ENCODE data around the gene SMIM14. TPM values are rescaled to one million over a fixed set of nuclear protein-coding genes. Genes with fewer than 3 reads are reported as not detected.
"Not testable (repeated sequence)": the region's sequence is repeated elsewhere in the genome, so short reads cannot be mapped to it uniquely, and the experiment has no call there.

Gene SMIM14
- total and polyA plus RNA-seq, 2 donors = 36.4 to 45.2 TPM

DNA sequence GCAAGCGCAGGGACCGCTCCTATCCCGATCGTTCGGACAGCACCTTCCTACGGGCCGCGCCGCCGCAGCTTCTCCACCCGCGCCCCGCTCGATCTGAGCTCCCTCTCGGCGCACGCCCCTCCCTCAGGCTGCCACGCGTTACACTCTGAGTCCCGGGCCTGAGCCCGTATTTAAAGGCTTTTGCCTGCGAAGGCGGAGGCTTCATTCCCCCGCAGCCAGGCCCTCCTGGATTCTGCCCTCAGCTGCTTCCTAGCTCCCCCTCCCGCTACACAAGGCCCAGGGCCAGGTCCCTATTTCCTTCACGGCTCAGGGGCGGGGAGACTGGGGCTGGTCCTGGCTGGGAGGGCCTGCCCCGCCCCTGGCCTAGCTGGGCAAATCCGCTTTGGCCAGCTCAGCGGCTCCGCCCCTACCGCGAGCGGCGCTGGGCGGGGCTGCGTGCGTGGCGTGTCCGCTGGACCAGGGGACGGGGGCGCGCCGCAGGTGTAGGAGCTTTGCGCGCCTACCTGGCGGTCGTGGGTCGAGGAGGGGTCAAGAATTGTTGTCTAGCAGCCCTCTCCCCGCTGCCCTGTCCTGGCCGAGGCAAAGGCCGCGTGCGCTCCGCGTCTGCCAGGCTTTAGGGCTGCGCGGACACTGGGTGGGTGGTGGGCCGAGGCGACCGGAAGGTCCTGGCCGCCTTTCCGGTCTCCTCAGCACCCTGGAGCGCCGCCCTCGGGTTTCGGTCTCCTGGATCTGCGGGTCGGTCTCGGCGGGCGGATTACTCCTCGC is 111.2 kb downstream of the SMIM14 start, which contains the start of gene UGDH:
UGDH (minus strand) TSS at position 144 of the 765 bp plus-strand sequence. CDS start 5,927 bp downstream, outside the sequence.
- Histone ChIP-seq H3K4me3 (ENCODE audit: low read depth, low read length) (peak within 1 kb of the TSS; percentile 81), H3K4me1 (ENCODE audit: insufficient read depth) (no peaks in the 10 kb centered on the region), H3K27ac (ENCODE audit: low read depth) (peak within 1 kb of the TSS; percentile 98), H3K36me3 (ENCODE audit: insufficient read depth) (no peaks in the 10 kb centered on the region)
- WGBS = under 1% methylated on average over 73 of the region's 73 CpGs
- peak; percentile 97 for DNase-seq (ENCODE audit: extremely low spot score)

DNA sequence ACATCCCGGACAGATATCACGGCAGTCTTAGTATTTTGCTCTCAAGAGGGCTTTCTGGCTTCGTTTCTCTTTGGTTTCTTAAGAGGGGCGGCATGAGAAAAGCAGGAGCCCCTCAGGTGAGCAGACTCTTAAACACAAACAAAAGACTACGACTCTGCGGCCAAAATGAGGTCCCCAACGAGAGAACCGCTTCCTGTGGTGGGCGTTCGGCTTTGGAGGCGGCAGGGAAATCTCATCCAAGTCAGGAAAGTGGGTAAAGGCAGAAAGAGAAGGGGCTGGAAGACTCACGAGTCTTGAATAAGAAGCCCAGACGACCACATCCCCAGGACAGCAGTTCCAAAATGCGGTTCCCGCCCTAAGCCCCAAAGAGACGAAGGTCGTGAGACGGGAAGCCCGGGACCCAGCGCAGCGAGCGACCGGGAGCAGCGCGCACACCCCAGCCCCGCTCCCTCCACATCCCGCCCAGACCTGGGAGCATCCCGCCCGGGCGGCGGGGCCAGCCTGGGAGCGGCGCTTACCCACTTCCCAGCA is 111.8 kb downstream of the SMIM14 start:
- Histone ChIP-seq H3K27ac (ENCODE audit: low read depth) (peak overlapping the region; percentile 80), H3K4me3 (ENCODE audit: low read depth, low read length) (peak overlapping the region; percentile 81), H3K4me1 (ENCODE audit: insufficient read depth) (no peaks in the 10 kb centered on the region), H3K36me3 (ENCODE audit: insufficient read depth) (no peaks in the 10 kb centered on the region)
- under 1% methylated on average over 33 of the region's 33 CpGs for whole genome bisulfite sequencing
- no peak for DNase-seq (ENCODE audit: extremely low spot score)

DNA sequence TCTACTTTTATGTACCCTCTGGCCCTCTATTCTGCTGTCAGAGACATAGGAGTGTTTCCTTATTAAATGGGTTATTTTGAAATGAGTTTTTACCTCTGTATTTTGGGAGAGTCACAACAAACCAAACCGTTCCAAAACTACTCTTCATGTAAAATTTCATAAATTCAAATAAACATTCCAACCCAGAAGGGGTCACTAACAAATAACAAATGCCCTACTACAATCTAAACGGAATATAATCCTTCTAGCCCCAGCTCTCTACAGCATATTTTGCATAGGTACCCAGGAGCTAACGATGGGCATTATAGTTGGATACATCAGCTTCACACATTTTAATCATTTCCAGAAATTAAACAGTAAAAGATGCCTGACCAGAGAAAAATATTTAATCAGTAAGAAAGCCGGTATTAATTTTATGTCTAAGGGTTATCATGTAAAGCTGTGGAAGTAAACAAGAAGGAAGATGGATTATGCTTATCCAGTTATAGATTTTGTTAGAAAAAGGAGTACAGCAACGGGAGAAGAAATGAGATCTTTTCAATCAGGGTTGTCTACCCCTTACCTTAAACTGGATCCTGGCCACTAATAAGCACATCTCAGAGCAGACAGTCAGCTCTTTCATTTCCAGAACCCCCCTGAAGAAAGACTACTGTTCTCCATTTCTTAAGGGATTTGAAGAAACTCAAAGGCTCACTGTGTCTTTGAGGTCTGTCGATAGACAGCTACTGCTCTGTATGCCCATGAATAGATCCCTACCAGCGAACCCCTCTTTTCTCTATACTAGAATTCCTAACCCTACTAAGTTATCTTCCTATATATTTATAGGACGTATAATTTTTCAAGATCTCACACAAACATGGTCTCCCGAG is 112.6 kb downstream of the SMIM14 start:
- no peaks in the 10 kb centered on the region for H3K4me1 ChIP-seq (ENCODE audit: insufficient read depth)
- peak overlapping the region; percentile 81 for H3K4me3 ChIP-seq (ENCODE audit: low read depth, low read length)
- no peak overlapping the region for H3K27ac ChIP-seq (ENCODE audit: low read depth)
- no peaks in the 10 kb centered on the region for H3K36me3 ChIP-seq (ENCODE audit: insufficient read depth)
- 9% methylated on average over 9 of the region's 9 CpGs for WGBS
- no peak for DNase-seq (ENCODE audit: extremely low spot score)

- no peak for DNase-seq (ENCODE audit: extremely low spot score)
- Histone ChIP-seq H3K4me3 (ENCODE audit: low read depth, low read length) (no peak overlapping the region), H3K27ac (ENCODE audit: low read depth) (no peak overlapping the region), H3K36me3 (ENCODE audit: insufficient read depth) (no peaks in the 10 kb centered on the region), H3K4me1 (ENCODE audit: insufficient read depth) (no peaks in the 10 kb centered on the region)
- WGBS = 86% methylated on average over 7 of the region's 7 CpGs
Observed at GRCh38 chr4:39524161-39524957, 114.3 kb downstream of the SMIM14 start.

DNA sequence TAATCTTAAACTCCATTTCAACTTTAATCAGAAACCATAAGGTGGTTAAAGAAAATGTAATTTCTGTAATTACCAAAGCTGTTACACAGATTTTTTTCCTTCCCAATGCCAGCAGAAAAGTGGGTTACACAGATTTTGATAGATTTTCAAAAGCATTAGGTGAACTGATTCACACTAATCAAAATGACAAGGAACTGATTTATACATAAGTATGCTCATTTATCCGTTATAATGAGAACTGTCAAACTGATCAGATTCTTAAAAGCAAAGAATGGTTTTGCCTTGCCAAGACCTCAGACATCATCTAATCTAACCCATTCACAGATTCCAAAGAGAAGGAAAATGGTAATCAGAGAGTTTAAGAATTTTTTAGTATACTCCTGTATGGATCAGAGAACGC is 116.6 kb downstream of the SMIM14 start:
- 50% methylated on average over 2 of the region's 2 CpGs for whole genome bisulfite sequencing
- no peaks in the 10 kb centered on the region for H3K36me3 ChIP-seq (ENCODE audit: insufficient read depth)
- no peak for DNase-seq (ENCODE audit: extremely low spot score)
- no peak overlapping the region for H3K4me3 ChIP-seq (ENCODE audit: low read depth, low read length)
- no peaks in the 10 kb centered on the region for H3K4me1 ChIP-seq (ENCODE audit: insufficient read depth)
- no peak overlapping the region for H3K27ac ChIP-seq (ENCODE audit: low read depth)

DNA sequence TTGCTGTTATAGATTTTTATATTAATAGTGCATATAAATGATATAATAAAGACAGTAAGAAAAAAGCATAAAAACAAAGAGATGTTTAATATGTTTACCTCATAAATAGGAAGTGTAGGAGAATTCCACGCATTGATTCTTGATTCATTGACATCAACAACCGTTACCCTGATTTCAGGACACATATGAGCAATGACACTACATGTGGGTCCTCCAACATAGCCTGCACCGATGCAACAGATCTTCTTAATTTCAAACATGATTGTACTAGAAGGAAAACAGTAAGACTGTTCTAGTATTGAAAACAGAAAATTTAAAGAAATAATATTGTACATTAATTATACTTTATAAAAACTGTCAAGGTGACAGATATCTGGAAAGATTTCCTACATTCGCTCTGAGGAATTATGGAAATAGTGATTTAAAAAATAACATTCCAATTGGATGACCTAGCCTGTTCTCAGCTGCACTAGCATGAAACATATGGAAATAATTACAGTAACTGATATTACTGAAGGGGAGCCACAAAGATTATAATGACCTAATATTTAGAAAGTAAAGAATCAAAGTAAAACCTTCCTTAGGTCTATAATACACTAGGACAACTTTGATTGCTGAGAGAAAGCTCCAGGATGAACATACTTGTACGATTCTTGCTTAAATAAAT is 117.3 kb downstream of the SMIM14 start:
- H3K4me1 ChIP-seq (ENCODE audit: insufficient read depth) = no peaks in the 10 kb centered on the region
- no peak for DNase-seq (ENCODE audit: extremely low spot score)
- no peaks in the 10 kb centered on the region for H3K36me3 ChIP-seq (ENCODE audit: insufficient read depth)
- H3K27ac ChIP-seq (ENCODE audit: low read depth) = no peak overlapping the region
- 53% methylated on average over 5 of the region's 5 CpGs for WGBS
- H3K4me3 ChIP-seq (ENCODE audit: low read depth, low read length) = no peak overlapping the region

- 86% methylated on average over 6 of the region's 6 CpGs for WGBS
- Histone ChIP-seq H3K27ac (ENCODE audit: low read depth) (no peak overlapping the region), H3K4me3 (ENCODE audit: low read depth, low read length) (no peak overlapping the region), H3K36me3 (ENCODE audit: insufficient read depth) (no peaks in the 10 kb centered on the region), H3K4me1 (ENCODE audit: insufficient read depth) (no peaks in the 10 kb centered on the region)
- DNase-seq (ENCODE audit: extremely low spot score) = no peak
Observed at GRCh38 chr4:39518484-39518883, 120.2 kb downstream of the SMIM14 start.

GRCh38 chr4:39516407-39516966 is 122.2 kb downstream of the SMIM14 start:
- no peak overlapping the region for H3K27ac ChIP-seq (ENCODE audit: low read depth)
- 89% methylated on average over 2 of the region's 2 CpGs for WGBS
- no peaks in the 10 kb centered on the region for H3K4me1 ChIP-seq (ENCODE audit: insufficient read depth)
- no peaks in the 10 kb centered on the region for H3K36me3 ChIP-seq (ENCODE audit: insufficient read depth)
- H3K4me3 ChIP-seq (ENCODE audit: low read depth, low read length) = no peak overlapping the region
- no peak for DNase-seq (ENCODE audit: extremely low spot score)

- DNase-seq (ENCODE audit: extremely low spot score); H3K4me3 ChIP-seq (ENCODE audit: low read depth, low read length); H3K27ac ChIP-seq (ENCODE audit: low read depth); H3K36me3 ChIP-seq (ENCODE audit: insufficient read depth); H3K4me1 ChIP-seq (ENCODE audit: insufficient read depth): not testable (repeated sequence)
- WGBS = 95% methylated on average over 14 of the region's 14 CpGs
Observed at GRCh38 chr4:39515669-39516401, 122.8 kb downstream of the SMIM14 start.

DNA sequence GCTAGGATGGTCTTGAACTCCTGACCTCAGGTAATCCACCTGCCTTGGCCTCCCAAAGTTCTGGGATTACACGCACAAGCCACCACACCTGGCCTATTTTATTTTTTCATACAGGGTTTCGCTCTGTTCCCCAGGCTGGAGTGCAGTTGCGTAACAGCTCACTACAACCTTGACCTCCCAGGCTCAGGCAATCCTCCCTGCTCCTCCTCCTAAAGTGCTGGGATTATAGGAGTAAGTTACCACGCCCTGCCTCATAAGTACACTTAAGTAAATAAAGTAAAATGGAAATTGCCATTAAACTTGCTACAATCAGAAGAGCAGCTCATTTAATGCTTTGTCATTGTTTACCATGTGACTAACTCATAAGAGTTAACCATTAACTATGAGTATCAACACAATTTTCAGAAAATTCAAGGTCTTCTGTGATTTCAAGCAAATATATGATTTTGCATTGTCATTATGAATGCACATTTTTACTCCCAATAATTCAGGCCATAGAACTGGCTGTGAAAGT is 123.7 kb downstream of the SMIM14 start:
- Histone ChIP-seq H3K4me1 (ENCODE audit: insufficient read depth) (no peaks in the 10 kb centered on the region), H3K27ac (ENCODE audit: low read depth) (no peak overlapping the region), H3K36me3 (ENCODE audit: insufficient read depth) (no peaks in the 10 kb centered on the region), H3K4me3 (ENCODE audit: low read depth, low read length) (no peak overlapping the region)
- DNase-seq (ENCODE audit: extremely low spot score) = no peak
- WGBS = 89% methylated on average over 4 of the region's 4 CpGs

- H3K36me3 ChIP-seq (ENCODE audit: insufficient read depth); H3K27ac ChIP-seq (ENCODE audit: low read depth); DNase-seq (ENCODE audit: extremely low spot score); H3K4me1 ChIP-seq (ENCODE audit: insufficient read depth); H3K4me3 ChIP-seq (ENCODE audit: low read depth, low read length): not testable (repeated sequence)
- 98% methylated on average over 1 of the region's 1 CpG for WGBS
Observed at GRCh38 chr4:39514266-39514665, 124.4 kb downstream of the SMIM14 start.

All from urinary bladder (tissue), 4 donors.